AG10803 (cell line): ENCODE data around the gene TUBB4A.
A peak's percentile ranks its signal among the peaks of the same experiment; 100 is the strongest.

Source experiments
- DNase-seq: peaks from one replicate; pipeline ENCODE4 v3.0.0; 2010; ENCODE audit warnings: low read depth
- H3K4me3 ChIP-seq: 2 replicates; pipeline ENCODE4 v1.5.1; 2011; ENCODE audit warnings: mild to moderate bottlenecking, low read length, control low read depth
- TF ChIP-seq, protein P1 (sequence below): conservative IDR thresholded peaks from 2 replicates; pipeline ENCODE4 v1.5.1; 2011; ENCODE audit warnings: mild to moderate bottlenecking, low read length, control low read depth, inconsistent platforms

Gene TUBB4A

DNA sequence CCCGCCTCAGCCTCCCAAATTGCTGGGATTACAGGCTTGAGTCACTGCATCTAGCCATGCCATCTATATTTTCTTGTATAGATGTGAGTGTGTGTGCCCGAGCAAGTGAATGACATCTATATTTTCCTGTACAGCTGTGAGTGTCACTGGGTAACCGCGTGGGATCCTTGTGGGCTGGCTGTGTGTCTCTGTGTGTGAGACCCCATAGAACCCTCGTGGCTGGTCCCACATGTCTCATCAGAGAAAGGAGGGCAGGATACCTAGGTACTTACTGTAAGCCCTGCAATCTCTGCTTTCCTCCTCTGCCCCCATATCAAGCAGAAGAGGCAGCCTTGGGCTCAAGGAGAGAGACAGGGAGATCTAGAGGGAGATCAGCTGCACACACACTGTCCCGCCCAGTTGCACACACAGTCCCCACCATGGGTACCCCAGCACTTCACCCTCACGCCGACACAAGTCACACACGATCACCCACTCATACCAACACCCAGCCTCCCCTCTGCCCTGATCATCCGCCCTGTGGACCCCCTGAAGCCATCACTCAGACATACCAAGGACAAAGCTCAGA, 21.2 kb downstream of the TUBB4A start:
- TF ChIP-seq, protein P1, sequence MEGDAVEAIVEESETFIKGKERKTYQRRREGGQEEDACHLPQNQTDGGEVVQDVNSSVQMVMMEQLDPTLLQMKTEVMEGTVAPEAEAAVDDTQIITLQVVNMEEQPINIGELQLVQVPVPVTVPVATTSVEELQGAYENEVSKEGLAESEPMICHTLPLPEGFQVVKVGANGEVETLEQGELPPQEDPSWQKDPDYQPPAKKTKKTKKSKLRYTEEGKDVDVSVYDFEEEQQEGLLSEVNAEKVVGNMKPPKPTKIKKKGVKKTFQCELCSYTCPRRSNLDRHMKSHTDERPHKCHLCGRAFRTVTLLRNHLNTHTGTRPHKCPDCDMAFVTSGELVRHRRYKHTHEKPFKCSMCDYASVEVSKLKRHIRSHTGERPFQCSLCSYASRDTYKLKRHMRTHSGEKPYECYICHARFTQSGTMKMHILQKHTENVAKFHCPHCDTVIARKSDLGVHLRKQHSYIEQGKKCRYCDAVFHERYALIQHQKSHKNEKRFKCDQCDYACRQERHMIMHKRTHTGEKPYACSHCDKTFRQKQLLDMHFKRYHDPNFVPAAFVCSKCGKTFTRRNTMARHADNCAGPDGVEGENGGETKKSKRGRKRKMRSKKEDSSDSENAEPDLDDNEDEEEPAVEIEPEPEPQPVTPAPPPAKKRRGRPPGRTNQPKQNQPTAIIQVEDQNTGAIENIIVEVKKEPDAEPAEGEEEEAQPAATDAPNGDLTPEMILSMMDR, result no peak
- H3K4me3 ChIP-seq, result no peak overlapping the region
- DNase-seq, result no peak

DNA sequence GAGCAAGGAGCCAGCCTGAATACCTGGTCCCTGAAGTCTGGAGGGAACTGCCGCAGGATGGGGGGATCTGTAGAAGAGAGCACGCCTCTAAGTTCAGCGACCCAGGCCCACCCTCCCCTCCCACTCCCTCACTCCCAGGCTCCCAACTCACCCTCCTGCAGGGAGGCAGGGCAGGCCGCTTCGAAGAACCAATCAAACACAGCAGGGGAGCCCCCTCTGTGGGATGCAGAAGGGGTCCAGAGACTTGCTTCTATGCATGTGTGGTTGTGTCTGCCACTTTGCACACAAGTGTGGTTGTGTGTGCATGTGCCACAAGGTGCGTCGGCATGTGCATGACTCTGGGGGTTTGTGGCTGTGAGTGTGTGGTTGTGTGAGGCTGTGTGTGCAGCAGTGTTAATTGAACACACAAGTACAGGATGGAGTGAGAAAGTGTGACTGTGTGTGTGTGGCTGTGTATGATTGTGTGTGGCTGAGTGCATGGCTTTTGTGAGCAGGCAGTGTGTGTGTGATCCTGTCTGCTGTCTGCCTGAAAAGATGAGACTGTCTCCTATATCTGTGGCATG, 22.2 kb downstream of the TUBB4A start:
- no peak for DNase-seq
- TF ChIP-seq, protein P1, result no peak
- H3K4me3 ChIP-seq, result no peak overlapping the region

DNA sequence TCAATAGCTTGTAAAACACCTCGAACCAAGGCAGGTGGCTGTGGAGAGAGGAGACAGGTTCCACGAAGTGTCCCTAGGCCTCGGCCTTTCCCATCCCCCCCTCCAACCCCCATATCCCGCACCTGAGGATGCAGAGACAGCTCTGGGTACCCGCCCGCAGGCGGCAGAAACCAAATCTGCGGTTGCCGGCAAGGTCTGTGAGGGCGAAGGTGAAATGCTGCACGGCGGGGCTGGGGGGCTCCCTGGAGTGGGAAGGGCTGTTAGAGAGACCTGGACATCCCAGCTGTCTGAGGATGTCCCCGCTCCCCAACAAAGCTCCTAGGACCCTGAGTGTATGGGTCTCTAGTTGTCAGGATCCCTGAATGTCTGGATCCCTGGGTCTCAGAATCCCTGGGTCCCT, 23.3 kb downstream of the TUBB4A start:
- no peak for DNase-seq
- TF ChIP-seq, protein P1, result no peak
- no peak overlapping the region for H3K4me3 ChIP-seq

DNA sequence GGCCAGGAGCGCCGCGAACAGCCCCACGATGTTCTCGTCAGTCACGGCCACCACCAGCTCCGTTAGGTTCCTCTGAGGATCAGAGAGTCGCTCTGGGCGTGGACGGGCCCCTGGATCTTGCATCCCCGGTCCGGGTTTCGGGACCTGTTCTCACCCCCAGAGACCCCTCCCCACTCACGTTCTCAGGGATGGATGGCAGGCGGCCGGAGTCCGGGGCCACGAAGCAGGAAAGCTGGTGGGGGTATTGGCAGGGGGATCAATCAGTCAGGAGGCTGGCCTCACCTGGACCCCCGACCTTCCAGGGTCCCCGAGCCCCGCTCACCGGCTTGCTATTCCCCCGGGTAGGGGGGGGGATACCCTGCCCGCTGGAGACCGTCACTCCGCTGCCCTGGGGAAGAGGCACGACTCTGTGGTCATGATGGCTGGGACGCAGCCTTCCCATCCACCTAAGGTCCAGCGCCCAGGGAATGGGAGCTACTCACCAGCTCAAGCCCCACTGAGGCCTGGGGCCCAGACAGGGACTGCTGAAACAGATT, 25.1 kb downstream of the TUBB4A start:
- TF ChIP-seq, protein P1, result no peak
- no peak overlapping the region for H3K4me3 ChIP-seq
- no peak for DNase-seq

DNA sequence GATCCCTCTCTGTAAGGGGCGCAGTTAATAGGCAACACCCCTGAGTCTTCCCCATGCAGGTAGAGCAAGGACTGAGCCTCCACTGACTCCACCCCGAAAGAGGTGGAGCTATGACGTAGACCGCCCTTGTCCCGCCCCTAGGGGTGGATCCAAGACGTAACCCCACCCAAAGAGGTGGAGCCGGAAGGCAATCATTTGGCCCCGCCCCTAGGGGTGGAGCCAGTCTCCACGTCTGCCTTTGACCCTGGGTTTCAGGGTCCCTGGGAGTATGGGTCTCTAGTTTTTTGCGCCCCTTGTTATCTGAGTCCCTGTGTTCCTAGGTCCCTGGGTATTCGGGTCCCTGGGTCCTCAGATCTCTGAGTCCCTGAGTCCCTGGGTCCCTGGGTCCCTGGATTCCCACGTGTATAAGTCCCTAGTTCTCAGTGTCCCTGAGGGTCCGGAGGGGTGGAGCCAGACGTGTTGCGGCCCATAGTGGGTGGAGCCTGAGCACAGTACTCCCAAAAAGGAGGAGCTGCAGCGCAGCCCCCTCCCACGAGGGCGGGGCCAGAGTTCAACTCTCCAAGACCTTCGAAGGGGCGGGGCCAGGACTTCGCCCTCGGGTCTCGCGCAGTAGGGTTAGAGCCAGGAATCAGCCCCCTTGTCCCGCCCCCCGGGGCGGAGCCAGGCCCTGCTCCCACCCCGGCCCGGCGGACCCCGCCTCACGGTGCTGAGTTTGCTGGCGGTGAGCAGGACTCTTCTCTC, 25.8 kb downstream of the TUBB4A start:
- DNase-seq, result peak; percentile 12
- TF ChIP-seq, protein P1, result no peak
- no peak overlapping the region for H3K4me3 ChIP-seq

DNA sequence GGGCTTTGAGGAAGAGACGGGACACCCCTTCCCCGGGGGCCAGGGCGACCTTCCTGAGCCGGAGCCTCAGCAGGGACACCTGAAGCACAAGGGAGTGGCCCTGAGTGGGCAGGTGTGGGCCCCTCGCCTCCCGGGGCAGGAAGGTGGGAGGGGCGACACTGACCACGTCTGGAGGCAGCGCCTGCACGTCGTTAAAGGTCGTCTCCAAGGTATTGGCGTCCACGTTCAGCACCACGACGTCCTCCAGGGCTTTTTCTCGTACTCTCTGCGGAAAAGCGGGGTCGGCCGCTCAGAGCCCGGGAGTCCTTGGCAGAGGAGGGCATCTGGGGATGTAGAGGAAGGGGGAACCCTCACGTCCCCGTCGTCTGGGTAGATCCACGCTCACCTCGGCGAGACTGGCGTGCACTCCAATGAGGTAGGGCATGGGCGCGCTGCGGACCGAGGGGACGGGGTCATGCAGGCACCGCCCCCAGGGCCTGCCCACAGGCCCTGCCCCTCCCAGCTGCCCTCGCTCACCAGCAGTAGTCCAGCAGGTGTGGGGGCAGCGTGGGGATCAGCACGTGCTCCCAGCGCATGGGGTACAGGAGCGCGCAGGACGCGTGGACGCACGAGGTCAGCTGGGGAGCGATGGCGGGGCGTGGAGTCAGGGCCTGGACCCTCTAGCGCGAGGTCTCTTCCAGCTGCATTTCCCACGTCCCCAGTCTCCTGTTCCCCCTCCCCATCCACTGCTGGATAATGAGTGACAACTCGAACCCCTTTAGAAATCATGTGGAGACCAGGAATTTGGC, 26.6 kb downstream of the TUBB4A start:
- TF ChIP-seq, protein P1, result no peak
- no peak overlapping the region for H3K4me3 ChIP-seq
- no peak for DNase-seq
